Endothelial cell (in vitro differentiated cells): Measurements from ENCODE around the gene SF3A1. TPM values are rescaled to one million over a fixed set of nuclear protein-coding genes. Genes with fewer than 3 reads are reported as not detected.

Experiments
- DNase-seq: peaks from one replicate; pipeline ENCODE4 v3.0.0; 2021; ENCODE audit warnings: low spot score
- H3K27ac Mint-ChIP-seq: one replicate; pipeline ENCODE4 v1.8.0; 2021; ENCODE audit warnings: mixed read lengths, inconsistent platforms; ENCODE audit not compliant: unreplicated experiment
- H3K27me3 Mint-ChIP-seq: one replicate; pipeline ENCODE4 v1.8.0; 2021; ENCODE audit warnings: mild to moderate bottlenecking, moderate library complexity, mixed read lengths, inconsistent platforms; ENCODE audit not compliant: unreplicated experiment
- H3K36me3 Mint-ChIP-seq: one replicate; pipeline ENCODE4 v1.8.0; 2021; ENCODE audit warnings: mild to moderate bottlenecking, low read depth, mixed read lengths, inconsistent platforms; ENCODE audit not compliant: unreplicated experiment
- H3K4me1 Mint-ChIP-seq: one replicate; pipeline ENCODE4 v1.8.0; 2021; ENCODE audit warnings: mild to moderate bottlenecking, mixed read lengths, inconsistent platforms; ENCODE audit not compliant: unreplicated experiment
- H3K4me3 Mint-ChIP-seq: one replicate; pipeline ENCODE4 v1.8.0; 2021; ENCODE audit warnings: mild to moderate bottlenecking, mixed read lengths, inconsistent platforms; ENCODE audit not compliant: unreplicated experiment
- H3K9me3 Mint-ChIP-seq: one replicate; pipeline ENCODE4 v1.8.0; 2021; ENCODE audit warnings: mixed read lengths, inconsistent platforms; ENCODE audit not compliant: unreplicated experiment
- CTCF ChIP-seq: fragments of 200-600 bp; sonication (generic); IDR thresholded peaks from one replicate; pipeline ENCODE4 v1.5.0; 2021; ENCODE audit warnings: antibody characterized with exemption; ENCODE audit not compliant: unreplicated experiment
- total RNA-seq: library from RNA; stranded (reverse); fragmentation: NEBNext Ultra II Directional; extraction: Animal tissue kit (Norgen Biotek cat#: 25700); gene quantifications from one replicate; pipeline ENCODE4 v1.2.1, GENCODE V29; 2021; ENCODE audit not compliant: unreplicated experiment

The SF3A1 gene
- total RNA-seq, 1 donor from 2014 or later: 139 TPM

- no peak for DNase-seq
- H3K4me1 Mint-ChIP-seq: peaks cover 18% of the 10 kb centered on the region
- H3K9me3 Mint-ChIP-seq: no peaks in the 10 kb centered on the region
- H3K36me3 Mint-ChIP-seq: peaks cover 32% of the 10 kb centered on the region
- no peak overlapping the region for H3K4me3 Mint-ChIP-seq
- TF ChIP-seq CTCF: no peak
- peak overlapping the region; percentile 64 for H3K27ac Mint-ChIP-seq
- peaks cover 5% of the 10 kb centered on the region for H3K27me3 Mint-ChIP-seq
These were observed 5.5 kb downstream of the SF3A1 start for GRCh38 chr22:30351226-30351625.

GRCh38 chr22:30348809-30349208, 7.9 kb downstream of the SF3A1 start:
- Mint-ChIP-seq H3K9me3 (no peaks in the 10 kb centered on the region), H3K27ac (no peak overlapping the region), H3K36me3 (peaks cover 36% of the 10 kb centered on the region), H3K4me3 (no peak overlapping the region), H3K4me1 (no peaks in the 10 kb centered on the region), H3K27me3 (peaks cover 3% of the 10 kb centered on the region)
- no peak for TF ChIP-seq CTCF
- DNase-seq: no peak

- Mint-ChIP-seq H3K36me3 (peaks cover 35% of the 10 kb centered on the region), H3K4me3 (no peak overlapping the region), H3K9me3 (no peaks in the 10 kb centered on the region), H3K27me3 (peaks cover 3% of the 10 kb centered on the region), H3K4me1 (no peaks in the 10 kb centered on the region), H3K27ac (no peak overlapping the region)
- TF ChIP-seq CTCF: no peak
- DNase-seq: no peak
These were observed 8.3 kb downstream of the SF3A1 start for GRCh38 chr22:30348404-30348803.

- peaks cover 3% of the 10 kb centered on the region for H3K27me3 Mint-ChIP-seq
- no peaks in the 10 kb centered on the region for H3K4me1 Mint-ChIP-seq
- H3K27ac Mint-ChIP-seq: no peak overlapping the region
- H3K4me3 Mint-ChIP-seq: peak overlapping the region; percentile 37
- no peak for TF ChIP-seq CTCF
- no peaks in the 10 kb centered on the region for H3K9me3 Mint-ChIP-seq
- H3K36me3 Mint-ChIP-seq: peaks cover 34% of the 10 kb centered on the region
- no peak for DNase-seq
These were observed 9.3 kb downstream of the SF3A1 start for GRCh38 chr22:30347255-30347892.

- Mint-ChIP-seq H3K4me1 (no peaks in the 10 kb centered on the region), H3K9me3 (no peaks in the 10 kb centered on the region), H3K4me3 (peak overlapping the region; percentile 51), H3K27ac (no peak overlapping the region), H3K27me3 (peaks cover 3% of the 10 kb centered on the region), H3K36me3 (peaks cover 49% of the 10 kb centered on the region)
- DNase-seq: no peak
- TF ChIP-seq CTCF: no peak
These were observed 12.1 kb downstream of the SF3A1 start for GRCh38 chr22:30344447-30345200.
